ENCODE measurements around the gene CCDC201. TPM values are rescaled to one million over a fixed set of nuclear protein-coding genes. Genes with fewer than 3 reads are reported as not detected.

The CCDC201 gene
- polyA plus RNA-seq, 1 experiment: not detected

DNA sequence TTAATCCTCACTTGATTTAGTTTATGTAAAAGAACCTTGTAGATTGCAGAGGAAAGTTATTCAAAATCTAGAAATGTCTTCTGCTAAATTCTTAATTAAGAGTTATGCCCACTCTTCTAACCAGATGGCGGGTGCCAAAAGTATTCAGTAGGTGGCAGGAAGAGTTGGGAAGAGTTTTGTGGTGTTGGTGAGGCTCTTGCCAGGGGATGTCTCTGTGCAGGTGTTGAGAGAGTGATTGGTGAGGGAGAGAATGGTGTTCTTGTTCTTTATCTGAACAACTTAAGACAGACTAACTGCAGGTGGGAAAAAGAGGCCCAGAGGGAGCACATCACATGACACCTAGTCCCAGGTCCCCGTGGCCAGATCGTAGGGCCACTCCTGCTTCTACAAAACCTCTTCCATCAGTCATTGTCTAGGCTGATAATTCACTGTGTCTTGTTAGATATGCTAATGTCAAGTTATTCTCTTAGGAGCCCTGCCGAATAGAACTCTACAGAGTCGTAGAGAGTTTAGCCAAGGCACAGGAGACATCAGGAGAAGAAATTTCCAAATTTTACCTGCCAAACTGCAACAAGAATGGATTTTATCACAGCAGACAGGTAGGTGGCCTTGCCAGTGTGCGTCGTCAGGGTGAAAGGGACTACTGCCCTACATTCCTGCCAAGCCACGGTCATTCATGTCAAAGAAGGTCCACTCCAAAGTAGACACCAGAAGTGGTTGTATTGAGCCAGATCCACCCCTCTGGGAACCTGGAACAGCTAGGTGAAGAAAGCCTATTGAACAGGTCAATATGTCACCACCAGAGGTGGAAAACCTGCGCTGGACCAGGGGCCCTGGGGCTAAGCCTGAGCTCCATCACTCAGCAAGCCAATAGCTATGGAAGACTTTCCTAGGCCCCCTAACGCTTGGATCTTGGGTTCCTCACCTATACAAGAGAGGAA, 18.9 kb upstream of the CCDC201 start:
- no peaks in the 10 kb centered on the region for H3K36me3 ChIP-seq (ENCODE audit: control insufficient read depth, insufficient read depth, low read length)
- ChIA-PET CTCF (interaction anchor here (0.7 to 5.2 kb wide), 19 partner anchors 9 to 1363 kb away, joined by 3 to 46 read pairs (median 5); partner anchors contain the start of gene IGFBP3), POLR2A (no interaction called here)
- TF ChIP-seq CTCF (IDR thresholded peaks at IDR 0.05; ENCODE audit: insufficient read depth, low read depth, low read length): no peak
- H3K4me3 ChIP-seq (ENCODE audit: low read depth, low read length): no peak overlapping the region
- H3K27me3 ChIP-seq (ENCODE audit: control insufficient read depth, insufficient read depth, low read length): peaks cover 3% of the 10 kb centered on the region
- DNase-seq (ENCODE audit: low read depth): no peak

GRCh38 chr7:45890902-45891461, 18.1 kb upstream of the CCDC201 start:
- Histone ChIP-seq H3K4me3 (ENCODE audit: low read depth, low read length) (no peak overlapping the region), H3K27me3 (ENCODE audit: control insufficient read depth, insufficient read depth, low read length) (peaks cover 3% of the 10 kb centered on the region), H3K36me3 (ENCODE audit: control insufficient read depth, insufficient read depth, low read length) (no peaks in the 10 kb centered on the region)
- POLR2A ChIA-PET: no interaction called here
- CTCF ChIA-PET: interaction anchor here (0.6 to 5.2 kb wide), 13 partner anchors 9 to 1363 kb away, joined by 3 to 46 read pairs (median 5); partner anchors contain the start of gene IGFBP3
- TF ChIP-seq CTCF (IDR thresholded peaks at IDR 0.05; ENCODE audit: insufficient read depth, low read depth, low read length): peak; percentile 53
- no peak for DNase-seq (ENCODE audit: low read depth)

DNA sequence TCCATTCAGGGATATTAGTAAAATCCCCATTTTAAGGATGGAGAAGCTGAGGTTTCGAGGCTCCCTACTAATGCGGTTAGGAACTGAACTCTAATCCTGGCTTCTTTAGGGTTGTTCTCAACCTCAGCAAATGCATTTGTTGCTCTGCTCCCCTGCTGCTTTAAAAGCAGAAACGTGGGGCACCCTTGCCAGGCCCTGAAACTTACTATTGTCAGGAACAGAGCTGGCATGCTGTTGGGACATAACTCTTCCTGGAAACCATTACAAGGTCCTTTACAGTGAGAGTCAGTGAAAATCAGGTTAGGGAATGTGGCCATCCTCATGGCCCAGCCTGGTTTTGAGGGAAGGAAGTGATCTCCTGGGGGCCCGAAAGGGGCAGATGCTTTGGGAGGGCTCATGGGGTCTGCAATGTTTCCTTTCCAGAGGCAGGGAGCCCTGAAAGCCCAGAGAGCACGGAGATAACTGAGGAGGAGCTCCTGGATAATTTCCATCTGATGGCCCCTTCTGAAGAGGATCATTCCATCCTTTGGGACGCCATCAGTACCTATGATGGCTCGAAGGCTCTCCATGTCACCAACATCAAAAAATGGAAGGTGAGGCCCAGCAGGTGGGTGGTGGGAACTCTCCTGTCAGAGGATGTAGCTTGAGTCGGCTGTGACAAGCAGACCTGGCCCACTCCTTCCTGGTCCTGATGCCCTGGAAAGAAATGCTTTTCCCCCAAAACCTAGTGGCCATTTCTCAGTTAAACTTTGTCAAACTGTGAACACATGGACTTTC, 17.4 kb upstream of the CCDC201 start:
- ChIA-PET CTCF (interaction anchor here (0.6 to 5.2 kb wide), 14 partner anchors 8 to 1364 kb away, joined by 3 to 46 read pairs (median 4); partner anchors contain the start of gene IGFBP3), POLR2A (no interaction called here)
- no peak for TF ChIP-seq CTCF (IDR thresholded peaks at IDR 0.05; ENCODE audit: insufficient read depth, low read depth, low read length)
- no peak for DNase-seq (ENCODE audit: low read depth)
- Histone ChIP-seq H3K36me3 (ENCODE audit: control insufficient read depth, insufficient read depth, low read length) (no peaks in the 10 kb centered on the region), H3K27me3 (ENCODE audit: control insufficient read depth, insufficient read depth, low read length) (peaks cover 3% of the 10 kb centered on the region), H3K4me3 (ENCODE audit: low read depth, low read length) (no peak overlapping the region)

GRCh38 chr7:45889367-45890067, 16.6 kb upstream of the CCDC201 start:
- POLR2A ChIA-PET: no interaction called here
- H3K36me3 ChIP-seq (ENCODE audit: control insufficient read depth, insufficient read depth, low read length): no peaks in the 10 kb centered on the region
- no peak overlapping the region for H3K4me3 ChIP-seq (ENCODE audit: low read depth, low read length)
- H3K27me3 ChIP-seq (ENCODE audit: control insufficient read depth, insufficient read depth, low read length): peaks cover 3% of the 10 kb centered on the region
- no peak for DNase-seq (ENCODE audit: low read depth)
- TF ChIP-seq CTCF (IDR thresholded peaks at IDR 0.05; ENCODE audit: insufficient read depth, low read depth, low read length): no peak
- CTCF ChIA-PET: interaction anchor here (1.0 to 5.2 kb wide), 7 partner anchors 9 to 1365 kb away, joined by 3 to 46 read pairs (median 4); partner anchors contain the start of gene IGFBP3
